ENCODE data around the gene PPP1R11.

PPP1R11 gene

DNA sequence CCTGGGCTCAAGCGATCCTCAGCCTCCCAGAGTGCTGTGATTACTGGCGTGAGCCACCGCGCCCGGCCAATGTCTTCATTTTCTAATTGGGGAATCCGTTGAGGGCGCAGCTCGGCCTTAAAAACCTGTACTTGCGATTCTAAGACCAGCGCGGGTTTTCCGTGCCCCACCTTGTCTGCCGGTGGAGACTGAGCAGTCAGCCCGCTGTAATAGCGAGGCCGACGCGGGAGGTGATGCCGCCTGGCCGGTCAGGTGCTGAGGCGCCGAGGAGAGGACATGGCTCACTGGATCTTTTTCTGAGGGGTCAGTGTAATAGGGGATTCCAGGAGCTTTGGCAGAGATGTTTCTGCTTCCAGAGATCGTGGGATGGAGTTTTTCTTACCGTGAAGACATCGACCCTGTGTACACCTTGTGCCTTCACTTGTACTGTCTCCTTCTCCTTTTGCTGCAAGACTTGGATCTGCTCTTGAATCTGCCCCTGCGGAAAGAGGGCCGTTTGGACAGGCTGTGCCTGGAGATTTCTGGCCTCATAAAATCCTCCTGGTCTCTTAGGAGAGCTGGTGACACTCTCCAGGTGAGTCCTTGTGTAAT is 44.4 kb downstream of the PPP1R11 start:
- no peak for ATAC-seq
- TF ChIP-seq, protein P1, sequence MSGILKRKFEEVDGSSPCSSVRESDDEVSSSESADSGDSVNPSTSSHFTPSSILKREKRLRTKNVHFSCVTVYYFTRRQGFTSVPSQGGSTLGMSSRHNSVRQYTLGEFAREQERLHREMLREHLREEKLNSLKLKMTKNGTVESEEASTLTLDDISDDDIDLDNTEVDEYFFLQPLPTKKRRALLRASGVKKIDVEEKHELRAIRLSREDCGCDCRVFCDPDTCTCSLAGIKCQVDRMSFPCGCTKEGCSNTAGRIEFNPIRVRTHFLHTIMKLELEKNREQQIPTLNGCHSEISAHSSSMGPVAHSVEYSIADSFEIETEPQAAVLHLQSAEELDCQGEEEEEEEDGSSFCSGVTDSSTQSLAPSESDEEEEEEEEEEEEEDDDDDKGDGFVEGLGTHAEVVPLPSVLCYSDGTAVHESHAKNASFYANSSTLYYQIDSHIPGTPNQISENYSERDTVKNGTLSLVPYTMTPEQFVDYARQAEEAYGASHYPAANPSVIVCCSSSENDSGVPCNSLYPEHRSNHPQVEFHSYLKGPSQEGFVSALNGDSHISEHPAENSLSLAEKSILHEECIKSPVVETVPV (CRISPR knock-in tag; IDR thresholded peaks at IDR 0.05): no peak
- TF ChIP-seq ZNF565 (CRISPR knock-in tag; conservative IDR thresholded peaks at IDR 0.05; ENCODE audit: low read depth) (no peak), BACH2 (CRISPR knock-in tag; IDR thresholded peaks at IDR 0.05; ENCODE audit: borderline replicate concordance) (no peak), ZNF70 (CRISPR knock-in tag; IDR thresholded peaks at IDR 0.05) (no peak), GLIS3 (CRISPR knock-in tag; IDR thresholded peaks at IDR 0.05) (no peak), ISL1 (CRISPR knock-in tag; IDR thresholded peaks at IDR 0.05) (no peak), TCF4 (CRISPR knock-in tag; IDR thresholded peaks at IDR 0.05; ENCODE audit: borderline replicate concordance) (no peak), ESRRG (CRISPR knock-in tag; IDR thresholded peaks at IDR 0.05) (no peak), OSR1 (CRISPR knock-in tag; IDR thresholded peaks at IDR 0.05) (no peak), TOX (CRISPR knock-in tag; IDR thresholded peaks at IDR 0.05; ENCODE audit: borderline replicate concordance) (no peak), ARNTL (CRISPR knock-in tag; IDR thresholded peaks at IDR 0.05; ENCODE audit: borderline replicate concordance, low read depth) (no peak), ZFP30 (CRISPR knock-in tag; IDR thresholded peaks at IDR 0.05) (no peak), SNAI2 (CRISPR knock-in tag; IDR thresholded peaks at IDR 0.05) (no peak)
- TF ChIP-seq, protein P2, sequence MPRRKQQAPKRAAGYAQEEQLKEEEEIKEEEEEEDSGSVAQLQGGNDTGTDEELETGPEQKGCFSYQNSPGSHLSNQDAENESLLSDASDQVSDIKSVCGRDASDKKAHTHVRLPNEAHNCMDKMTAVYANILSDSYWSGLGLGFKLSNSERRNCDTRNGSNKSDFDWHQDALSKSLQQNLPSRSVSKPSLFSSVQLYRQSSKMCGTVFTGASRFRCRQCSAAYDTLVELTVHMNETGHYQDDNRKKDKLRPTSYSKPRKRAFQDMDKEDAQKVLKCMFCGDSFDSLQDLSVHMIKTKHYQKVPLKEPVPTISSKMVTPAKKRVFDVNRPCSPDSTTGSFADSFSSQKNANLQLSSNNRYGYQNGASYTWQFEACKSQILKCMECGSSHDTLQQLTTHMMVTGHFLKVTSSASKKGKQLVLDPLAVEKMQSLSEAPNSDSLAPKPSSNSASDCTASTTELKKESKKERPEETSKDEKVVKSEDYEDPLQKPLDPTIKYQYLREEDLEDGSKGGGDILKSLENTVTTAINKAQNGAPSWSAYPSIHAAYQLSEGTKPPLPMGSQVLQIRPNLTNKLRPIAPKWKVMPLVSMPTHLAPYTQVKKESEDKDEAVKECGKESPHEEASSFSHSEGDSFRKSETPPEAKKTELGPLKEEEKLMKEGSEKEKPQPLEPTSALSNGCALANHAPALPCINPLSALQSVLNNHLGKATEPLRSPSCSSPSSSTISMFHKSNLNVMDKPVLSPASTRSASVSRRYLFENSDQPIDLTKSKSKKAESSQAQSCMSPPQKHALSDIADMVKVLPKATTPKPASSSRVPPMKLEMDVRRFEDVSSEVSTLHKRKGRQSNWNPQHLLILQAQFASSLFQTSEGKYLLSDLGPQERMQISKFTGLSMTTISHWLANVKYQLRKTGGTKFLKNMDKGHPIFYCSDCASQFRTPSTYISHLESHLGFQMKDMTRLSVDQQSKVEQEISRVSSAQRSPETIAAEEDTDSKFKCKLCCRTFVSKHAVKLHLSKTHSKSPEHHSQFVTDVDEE (CRISPR knock-in tag; IDR thresholded peaks at IDR 0.05): no peak
- TF ChIP-seq, protein P3, sequence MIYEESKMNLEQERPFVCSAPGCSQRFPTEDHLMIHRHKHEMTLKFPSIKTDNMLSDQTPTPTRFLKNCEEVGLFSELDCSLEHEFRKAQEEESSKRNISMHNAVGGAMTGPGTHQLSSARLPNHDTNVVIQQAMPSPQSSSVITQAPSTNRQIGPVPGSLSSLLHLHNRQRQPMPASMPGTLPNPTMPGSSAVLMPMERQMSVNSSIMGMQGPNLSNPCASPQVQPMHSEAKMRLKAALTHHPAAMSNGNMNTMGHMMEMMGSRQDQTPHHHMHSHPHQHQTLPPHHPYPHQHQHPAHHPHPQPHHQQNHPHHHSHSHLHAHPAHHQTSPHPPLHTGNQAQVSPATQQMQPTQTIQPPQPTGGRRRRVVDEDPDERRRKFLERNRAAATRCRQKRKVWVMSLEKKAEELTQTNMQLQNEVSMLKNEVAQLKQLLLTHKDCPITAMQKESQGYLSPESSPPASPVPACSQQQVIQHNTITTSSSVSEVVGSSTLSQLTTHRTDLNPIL (CRISPR knock-in tag; IDR thresholded peaks at IDR 0.05; ENCODE audit: low read depth): no peak
- TF ChIP-seq, protein P4, sequence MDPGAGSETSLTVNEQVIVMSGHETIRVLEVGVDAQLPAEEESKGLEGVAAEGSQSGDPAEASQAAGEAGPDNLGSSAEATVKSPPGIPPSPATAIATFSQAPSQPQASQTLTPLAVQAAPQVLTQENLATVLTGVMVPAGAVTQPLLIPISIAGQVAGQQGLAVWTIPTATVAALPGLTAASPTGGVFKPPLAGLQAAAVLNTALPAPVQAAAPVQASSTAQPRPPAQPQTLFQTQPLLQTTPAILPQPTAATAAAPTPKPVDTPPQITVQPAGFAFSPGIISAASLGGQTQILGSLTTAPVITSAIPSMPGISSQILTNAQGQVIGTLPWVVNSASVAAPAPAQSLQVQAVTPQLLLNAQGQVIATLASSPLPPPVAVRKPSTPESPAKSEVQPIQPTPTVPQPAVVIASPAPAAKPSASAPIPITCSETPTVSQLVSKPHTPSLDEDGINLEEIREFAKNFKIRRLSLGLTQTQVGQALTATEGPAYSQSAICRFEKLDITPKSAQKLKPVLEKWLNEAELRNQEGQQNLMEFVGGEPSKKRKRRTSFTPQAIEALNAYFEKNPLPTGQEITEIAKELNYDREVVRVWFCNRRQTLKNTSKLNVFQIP (CRISPR knock-in tag; IDR thresholded peaks at IDR 0.05; ENCODE audit: borderline replicate concordance, low read depth): no peak
- TF ChIP-seq, protein P5, sequence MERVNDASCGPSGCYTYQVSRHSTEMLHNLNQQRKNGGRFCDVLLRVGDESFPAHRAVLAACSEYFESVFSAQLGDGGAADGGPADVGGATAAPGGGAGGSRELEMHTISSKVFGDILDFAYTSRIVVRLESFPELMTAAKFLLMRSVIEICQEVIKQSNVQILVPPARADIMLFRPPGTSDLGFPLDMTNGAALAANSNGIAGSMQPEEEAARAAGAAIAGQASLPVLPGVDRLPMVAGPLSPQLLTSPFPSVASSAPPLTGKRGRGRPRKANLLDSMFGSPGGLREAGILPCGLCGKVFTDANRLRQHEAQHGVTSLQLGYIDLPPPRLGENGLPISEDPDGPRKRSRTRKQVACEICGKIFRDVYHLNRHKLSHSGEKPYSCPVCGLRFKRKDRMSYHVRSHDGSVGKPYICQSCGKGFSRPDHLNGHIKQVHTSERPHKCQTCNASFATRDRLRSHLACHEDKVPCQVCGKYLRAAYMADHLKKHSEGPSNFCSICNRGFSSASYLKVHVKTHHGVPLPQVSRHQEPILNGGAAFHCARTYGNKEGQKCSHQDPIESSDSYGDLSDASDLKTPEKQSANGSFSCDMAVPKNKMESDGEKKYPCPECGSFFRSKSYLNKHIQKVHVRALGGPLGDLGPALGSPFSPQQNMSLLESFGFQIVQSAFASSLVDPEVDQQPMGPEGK (CRISPR knock-in tag; IDR thresholded peaks at IDR 0.05; ENCODE audit: borderline replicate concordance): no peak

DNA sequence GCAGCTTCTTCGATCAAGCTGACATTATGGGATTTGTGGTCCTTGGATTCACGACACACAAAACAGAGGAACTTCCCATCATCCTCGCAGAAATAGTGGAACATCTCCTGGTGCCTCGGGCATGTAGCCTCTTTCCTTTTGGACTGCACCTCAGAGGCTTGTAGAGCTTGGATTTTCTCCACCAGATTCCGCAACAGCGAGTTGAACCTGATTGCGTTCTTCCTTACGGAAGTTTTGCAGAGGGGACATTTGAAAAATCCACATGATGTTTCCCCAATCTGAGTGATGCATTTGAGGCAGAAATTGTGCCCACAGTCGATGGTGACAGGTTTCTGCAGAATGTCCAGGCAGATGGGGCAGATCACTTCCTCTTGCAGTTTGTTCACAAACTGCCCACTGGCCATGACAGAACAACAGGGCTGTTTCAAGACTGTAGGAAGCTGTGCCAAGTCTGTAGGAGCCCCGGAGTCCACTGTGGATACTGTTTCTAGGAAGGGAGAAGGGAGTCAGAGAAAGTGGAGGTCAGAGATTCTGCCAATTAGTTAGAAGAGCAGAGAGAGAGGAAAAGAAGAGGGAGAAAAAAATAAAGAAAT is 45.5 kb downstream of the PPP1R11 start:
- TF ChIP-seq TOX (CRISPR knock-in tag; IDR thresholded peaks at IDR 0.05; ENCODE audit: borderline replicate concordance) (no peak), ISL1 (CRISPR knock-in tag; IDR thresholded peaks at IDR 0.05) (no peak), PPARA (CRISPR knock-in tag; IDR thresholded peaks at IDR 0.05; ENCODE audit: borderline replicate concordance) (no peak), ESRRG (CRISPR knock-in tag; IDR thresholded peaks at IDR 0.05) (no peak), ZNF70 (CRISPR knock-in tag; IDR thresholded peaks at IDR 0.05) (no peak), SNAI2 (CRISPR knock-in tag; IDR thresholded peaks at IDR 0.05) (no peak), BACH2 (CRISPR knock-in tag; IDR thresholded peaks at IDR 0.05; ENCODE audit: borderline replicate concordance) (no peak), ZNF565 (CRISPR knock-in tag; conservative IDR thresholded peaks at IDR 0.05; ENCODE audit: low read depth) (no peak), ZFP30 (CRISPR knock-in tag; IDR thresholded peaks at IDR 0.05) (no peak), TCF4 (CRISPR knock-in tag; IDR thresholded peaks at IDR 0.05; ENCODE audit: borderline replicate concordance) (no peak)
- TF ChIP-seq, protein P2 (CRISPR knock-in tag; IDR thresholded peaks at IDR 0.05): no peak
- TF ChIP-seq, protein P4 (CRISPR knock-in tag; IDR thresholded peaks at IDR 0.05; ENCODE audit: borderline replicate concordance, low read depth): no peak
- TF ChIP-seq, protein P5 (CRISPR knock-in tag; IDR thresholded peaks at IDR 0.05; ENCODE audit: borderline replicate concordance): no peak
- TF ChIP-seq, protein P3 (CRISPR knock-in tag; IDR thresholded peaks at IDR 0.05; ENCODE audit: low read depth): no peak
- no peak for ATAC-seq
